Measurements from ENCODE around the gene ASPRV1. TPM values are rescaled to one million over a fixed set of nuclear protein-coding genes. Genes with fewer than 3 reads are reported as not detected.

Gene ASPRV1
- total and polyA plus RNA-seq, 4 donors = 0.19 to 0.75 (median 0.23) TPM

DNA sequence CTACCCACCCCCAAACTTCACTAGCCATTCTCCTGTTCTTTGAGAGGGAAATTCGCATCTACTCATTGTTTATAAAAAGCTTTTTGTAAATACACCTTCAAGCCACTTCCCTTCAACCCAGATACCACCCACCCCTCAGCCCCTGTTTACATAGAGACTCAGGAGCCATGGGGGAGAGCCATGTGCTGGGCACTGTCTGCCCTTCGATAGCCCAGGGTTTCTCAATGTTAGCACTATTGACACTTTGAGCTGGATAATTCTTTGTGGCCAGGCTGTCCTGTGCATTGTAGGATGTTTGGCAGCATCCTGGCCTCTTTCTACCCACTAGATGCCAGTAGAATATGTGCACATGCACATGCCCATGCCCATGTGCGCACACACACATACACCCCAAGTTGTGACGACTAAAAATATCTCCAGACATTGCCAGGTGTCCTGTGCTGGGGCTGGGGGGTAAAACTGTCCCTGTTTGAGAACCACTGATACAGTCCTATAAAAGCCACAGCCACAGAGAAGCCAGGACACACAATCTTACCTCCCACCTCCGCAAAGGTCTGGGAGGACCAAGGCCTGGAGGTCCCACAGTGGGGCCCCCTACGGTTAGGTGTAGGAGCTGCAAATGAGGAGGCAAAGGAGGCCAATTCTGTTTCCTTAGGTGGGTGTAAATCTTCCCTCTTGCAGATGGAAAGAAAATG is 44.5 kb upstream of the ASPRV1 start (continued):
- TF ChIP-seq GABPA (IDR thresholded peaks at IDR 0.05 in 1 of 2, conservative IDR thresholded peaks at IDR 0.05 in 1 of 2) = no peak
- TF ChIP-seq FOXA2 (IDR thresholded peaks at IDR 0.05) = no peak

- Histone ChIP-seq H3K4me1 (ENCODE audit: control insufficient read depth in 4 of 4, insufficient read depth in 4 of 4, low read length in 3 of 4) (peaks cover 0 to 2% (median 0%) of the 10 kb centered on the region in 4 donors), H3K4me3 (ENCODE audit: low read depth in 1 of 3, low read length in 3 of 3) (no peak overlapping the region), H3K9ac (ENCODE audit: low read depth in 1 of 2, low read length in 2 of 2) (no peak overlapping the region), H3K27ac (ENCODE audit: low read depth in 1 of 2, low read length in 2 of 2) (no peak overlapping the region), H3K27me3 (ENCODE audit: control insufficient read depth in 4 of 4, insufficient read depth in 4 of 4, low read length in 3 of 4) (no peaks in the 10 kb centered on the region), H3K36me3 (ENCODE audit: control insufficient read depth in 4 of 4, insufficient read depth in 3 of 4, low read depth in 1 of 4, low read length in 3 of 4) (no peaks in the 10 kb centered on the region), H3K9me3 (ENCODE audit: control insufficient read depth in 4 of 4, low read length in 3 of 4) (no peaks in the 10 kb centered on the region)
- no peak for DNase-seq (ENCODE audit: low spot score)
- TF ChIP-seq GABPA (IDR thresholded peaks at IDR 0.05 in 1 of 2, conservative IDR thresholded peaks at IDR 0.05 in 1 of 2) = no peak
- TF ChIP-seq RXRA (IDR thresholded peaks at IDR 0.05) = no peak
- TF ChIP-seq JUND (IDR thresholded peaks at IDR 0.05) = no peak
- TF ChIP-seq FOXA1 (IDR thresholded peaks at IDR 0.05) = no peak
- no peak for TF ChIP-seq CTCF (IDR thresholded peaks at IDR 0.05; ENCODE audit: low read depth, low read length, missing input control)
- no peak for TF ChIP-seq ZBTB33 (IDR thresholded peaks at IDR 0.05)
- no peak for TF ChIP-seq SP1 (IDR thresholded peaks at IDR 0.05)
- no peak for TF ChIP-seq EGR1 (IDR thresholded peaks at IDR 0.05; ENCODE audit: low read depth in 2 of 2)
- TF ChIP-seq FOXA2 (IDR thresholded peaks at IDR 0.05) = no peak
- TF ChIP-seq, protein P1, sequence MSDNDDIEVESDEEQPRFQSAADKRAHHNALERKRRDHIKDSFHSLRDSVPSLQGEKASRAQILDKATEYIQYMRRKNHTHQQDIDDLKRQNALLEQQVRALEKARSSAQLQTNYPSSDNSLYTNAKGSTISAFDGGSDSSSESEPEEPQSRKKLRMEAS (IDR thresholded peaks at IDR 0.05) = no peak
- TF ChIP-seq RAD21 (IDR thresholded peaks at IDR 0.05) = no peak
- TF ChIP-seq NR2F2 (IDR thresholded peaks at IDR 0.05) = no peak
- TF ChIP-seq HNF4A (conservative IDR thresholded peaks at IDR 0.05) = no peak
- TF ChIP-seq, protein P2, sequence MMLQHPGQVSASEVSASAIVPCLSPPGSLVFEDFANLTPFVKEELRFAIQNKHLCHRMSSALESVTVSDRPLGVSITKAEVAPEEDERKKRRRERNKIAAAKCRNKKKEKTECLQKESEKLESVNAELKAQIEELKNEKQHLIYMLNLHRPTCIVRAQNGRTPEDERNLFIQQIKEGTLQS (IDR thresholded peaks at IDR 0.05) = no peak
- no peak for TF ChIP-seq TAF1 (conservative IDR thresholded peaks at IDR 0.05)
- TF ChIP-seq YY1 (IDR thresholded peaks at IDR 0.05) = no peak
- no peak for TF ChIP-seq REST (IDR thresholded peaks at IDR 0.05)
- TF ChIP-seq HNF4G (IDR thresholded peaks at IDR 0.05) = no peak
- WGBS = 96% methylated on average over 2 of the region's 2 CpGs
These were observed 43.8 kb upstream of the ASPRV1 start for GRCh38 chr2:70005216-70005615.

Data from liver (tissue), 9 donors.